Ecto neural progenitor cell (in vitro differentiated cells): ENCODE data around the gene MAP4.
"Not testable (repeated sequence)": the region's sequence is repeated elsewhere in the genome, so short reads cannot be mapped to it uniquely, and the experiment has no call there.

Experiments
- DNase-seq: peaks from one replicate; pipeline ENCODE4 v3.0.0-alpha.2; 2018; ENCODE audit warnings: low spot score

The MAP4 gene

DNA sequence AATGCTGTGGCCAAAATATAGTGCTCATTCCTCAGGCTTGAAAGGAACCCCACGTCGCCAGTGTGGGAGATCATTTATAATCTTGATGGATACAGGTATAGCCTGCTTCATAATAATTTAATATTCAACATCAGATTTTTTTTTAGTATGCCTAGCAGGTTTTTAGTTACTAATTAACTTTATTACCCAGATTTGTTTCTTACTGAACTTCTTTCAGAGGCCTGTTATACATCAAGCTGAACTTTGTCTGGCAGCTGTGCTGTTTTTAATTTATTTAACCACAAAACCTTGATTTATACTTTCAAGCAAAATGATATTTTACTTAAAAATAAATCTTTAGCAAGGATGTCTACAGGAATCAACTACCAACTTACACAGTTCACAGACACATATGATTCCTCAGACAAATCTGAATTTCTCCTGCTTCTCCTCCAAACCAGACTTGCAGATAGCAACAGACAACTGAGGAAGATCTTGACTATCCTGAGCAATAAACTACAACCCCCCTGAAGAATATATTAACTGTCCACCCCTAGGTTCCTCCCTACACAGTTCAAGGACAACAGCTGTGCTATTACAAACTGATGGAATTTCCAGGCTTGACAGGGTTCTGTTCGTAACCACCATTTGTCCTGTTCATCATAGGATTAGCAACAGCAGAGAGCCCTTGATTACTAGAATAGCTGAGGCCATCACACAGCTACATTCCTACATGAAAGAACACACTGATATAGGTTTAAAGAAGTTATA lies 610 bp downstream of the MAP4 start:
- no peak for DNase-seq

- no peak for DNase-seq
Observed at GRCh38 chr3:48014358-48014757, 1.9 kb downstream of the MAP4 start.

GRCh38 chr3:48013288-48013980 lies 2.8 kb downstream of the MAP4 start:
- no peak for DNase-seq

DNA sequence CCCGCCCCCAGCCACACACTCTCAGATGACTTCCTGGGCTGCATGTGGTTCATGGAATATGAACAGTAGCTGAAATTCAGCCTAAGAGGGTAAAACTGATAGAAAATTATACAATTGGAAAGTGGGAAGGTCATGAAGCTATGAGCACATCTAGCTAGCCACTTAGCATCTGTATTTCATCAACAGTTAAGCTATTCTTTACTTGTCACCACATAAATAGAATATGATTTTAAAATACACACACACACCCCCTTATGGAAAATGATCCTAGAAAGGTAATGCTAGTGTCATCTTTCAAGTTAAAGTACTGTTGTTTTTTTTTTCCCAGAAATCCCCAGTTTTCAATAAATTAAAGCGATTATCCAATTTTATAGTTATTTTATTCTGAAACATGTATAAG lies 3.6 kb downstream of the MAP4 start:
- DNase-seq = no peak

DNA sequence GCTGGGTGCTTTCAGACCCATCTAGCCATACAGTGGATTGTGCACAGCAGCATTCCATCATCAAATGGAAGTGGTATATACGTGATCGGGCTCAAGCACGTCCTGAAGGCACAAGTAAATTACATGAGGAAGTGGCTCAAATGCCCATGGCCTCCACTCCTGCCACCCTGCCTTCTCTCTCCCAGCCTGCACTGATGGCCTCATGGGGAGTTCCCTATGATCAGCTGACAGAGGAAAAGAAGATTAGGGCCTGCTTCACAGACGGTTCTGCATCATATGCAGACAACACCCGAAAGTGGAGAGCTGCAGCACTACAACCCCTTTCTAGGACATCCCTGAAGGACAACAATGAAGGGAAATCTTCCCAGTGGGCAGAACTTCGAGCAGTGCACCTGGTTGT lies 8.2 kb downstream of the MAP4 start:
- not testable (repeated sequence) for DNase-seq

DNA sequence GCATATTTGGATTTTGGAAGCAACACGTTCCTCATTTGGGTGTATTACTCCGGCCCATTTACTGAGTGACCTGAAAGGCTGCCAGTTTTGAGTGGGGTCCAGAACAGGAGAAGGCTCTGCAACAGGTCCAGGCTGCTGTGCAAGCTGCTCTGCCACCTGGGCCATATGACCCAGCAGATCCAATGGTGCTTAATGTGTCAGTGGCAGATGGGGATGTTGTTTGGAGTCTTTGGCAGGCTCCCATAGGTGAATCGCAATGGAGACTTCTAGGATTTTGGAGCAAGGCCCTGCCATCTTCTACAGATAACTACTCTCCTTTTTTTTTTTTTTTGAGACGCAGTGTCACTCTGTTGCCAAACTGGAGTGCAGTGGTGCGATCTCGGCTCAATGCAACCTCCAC lies 8.9 kb downstream of the MAP4 start:
- DNase-seq = not testable (repeated sequence)

- not testable (repeated sequence) for DNase-seq
Observed at GRCh38 chr3:48006794-48007193, 9.4 kb downstream of the MAP4 start.

DNA sequence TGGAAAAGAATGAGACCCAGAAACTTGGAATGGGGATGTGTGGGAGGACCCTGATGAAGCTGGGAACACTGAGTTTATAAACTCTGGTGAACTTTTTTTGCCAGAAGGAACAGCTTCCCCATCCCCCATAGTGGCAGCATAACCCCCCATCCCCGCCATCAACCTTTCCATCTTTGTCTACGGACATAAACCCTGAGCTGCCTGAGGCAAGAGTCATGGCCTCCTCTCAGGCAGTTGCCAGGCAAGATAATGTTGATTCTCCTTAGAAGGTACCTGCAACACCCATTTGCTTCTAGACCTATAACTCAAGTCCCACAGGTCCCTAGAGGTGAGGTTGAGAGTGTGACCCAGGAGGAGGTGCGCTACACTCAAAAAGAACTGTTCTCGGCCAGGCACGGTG lies 11.5 kb downstream of the MAP4 start:
- no peak for DNase-seq

DNA sequence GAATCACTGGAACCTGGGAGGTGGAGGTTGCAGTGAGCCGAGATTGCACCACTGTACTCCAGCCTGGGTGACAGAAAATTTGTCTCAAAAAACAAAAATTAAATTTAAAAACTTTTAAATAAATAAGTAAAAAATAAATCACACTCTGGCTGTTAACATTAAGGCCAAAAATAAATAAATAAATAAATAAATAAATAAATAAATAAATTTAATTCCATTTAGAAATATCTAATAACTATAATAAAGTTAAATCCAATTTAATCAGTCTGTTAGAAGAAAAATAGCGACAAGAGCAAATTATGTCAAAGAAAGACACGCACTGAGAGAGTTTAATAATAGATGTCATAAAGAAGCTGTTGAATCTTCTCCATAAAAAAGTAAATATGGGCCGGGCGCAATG lies 13.4 kb downstream of the MAP4 start:
- DNase-seq = no peak

GRCh38 chr3:48001991-48002390 lies 14.2 kb downstream of the MAP4 start:
- DNase-seq = no peak

- DNase-seq = no peak
Observed at GRCh38 chr3:48000212-48000611, 16.0 kb downstream of the MAP4 start.

DNA sequence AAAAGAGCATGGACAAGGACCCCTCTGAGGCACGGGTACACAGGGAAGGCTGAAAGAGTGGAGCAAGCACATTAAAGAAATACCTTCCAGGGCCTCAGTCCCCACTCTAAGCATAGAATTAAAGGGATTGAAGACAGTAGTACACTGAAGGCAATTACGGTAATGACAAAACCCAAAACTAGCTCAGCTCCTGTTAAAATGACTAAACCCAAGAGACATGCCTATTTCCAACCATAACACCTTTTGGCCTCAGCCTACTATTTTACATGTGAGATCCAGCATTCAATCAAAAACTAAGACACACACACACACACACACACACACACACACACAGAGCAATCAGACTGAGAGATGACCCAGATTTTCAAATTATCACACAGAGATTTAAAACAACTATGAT lies 19.8 kb downstream of the MAP4 start:
- DNase-seq = no peak

DNA sequence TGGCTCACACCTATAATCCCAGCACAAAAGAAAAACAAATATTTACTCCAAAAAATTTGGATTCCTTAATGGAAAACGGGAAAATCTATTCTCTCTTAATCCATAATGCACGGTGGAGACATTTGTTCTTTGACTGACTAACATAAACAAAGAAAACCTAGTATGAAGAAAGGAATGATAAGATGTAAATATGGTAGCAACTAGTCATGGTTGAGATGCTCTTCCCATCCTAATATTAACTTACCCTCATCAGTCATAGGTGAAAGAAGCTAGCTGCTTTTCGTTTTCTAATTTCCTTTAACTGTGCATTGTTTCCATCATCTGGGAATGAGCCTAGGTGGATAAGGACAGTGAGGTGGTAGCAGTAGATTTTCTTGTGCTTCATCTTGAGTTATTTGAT lies 22.0 kb downstream of the MAP4 start:
- no peak for DNase-seq

GRCh38 chr3:47991341-47991740 lies 24.9 kb downstream of the MAP4 start:
- no peak for DNase-seq

- peak; percentile 71 for DNase-seq
Observed at GRCh38 chr3:47989981-47990440, 26.2 kb downstream of the MAP4 start.

DNA sequence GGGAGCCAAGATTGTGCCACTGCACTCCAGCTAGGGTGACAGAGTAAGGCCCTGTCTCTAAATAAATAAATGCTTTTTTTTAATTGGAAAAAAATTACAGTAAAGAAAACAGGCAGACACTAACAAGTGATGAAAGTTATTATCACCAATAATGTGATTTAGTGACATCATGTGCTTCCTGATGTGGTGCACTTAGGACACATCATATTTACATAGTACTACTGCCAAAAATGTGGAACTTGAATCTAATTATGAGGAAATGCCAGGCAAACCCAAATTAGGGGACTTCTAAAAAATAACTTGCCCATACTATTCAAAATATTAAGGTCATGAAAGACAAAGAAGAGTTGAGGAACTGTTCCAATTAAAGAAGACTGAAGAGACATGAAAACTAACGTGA lies 30.8 kb downstream of the MAP4 start:
- DNase-seq = no peak

- no peak for DNase-seq
Observed at GRCh38 chr3:47984075-47984728, 32.0 kb downstream of the MAP4 start.

DNA sequence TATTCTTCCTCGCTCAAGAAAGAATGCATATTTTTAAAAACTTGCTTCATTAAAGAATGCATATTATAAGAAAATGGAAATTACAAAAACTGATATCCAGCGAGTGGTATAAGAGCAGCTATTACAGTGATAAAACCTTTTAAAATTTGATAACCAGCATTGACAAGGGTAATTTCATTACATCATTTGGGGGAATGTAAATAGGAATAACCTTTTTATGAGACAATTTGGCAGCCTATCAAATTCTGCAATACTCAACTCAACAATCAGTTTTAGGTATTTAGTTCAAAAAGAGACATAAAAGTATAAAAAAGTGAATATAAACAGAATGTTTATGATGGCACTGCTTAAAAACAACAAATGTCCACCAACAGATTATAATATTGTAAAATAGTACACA lies 35.4 kb downstream of the MAP4 start:
- DNase-seq = no peak

DNA sequence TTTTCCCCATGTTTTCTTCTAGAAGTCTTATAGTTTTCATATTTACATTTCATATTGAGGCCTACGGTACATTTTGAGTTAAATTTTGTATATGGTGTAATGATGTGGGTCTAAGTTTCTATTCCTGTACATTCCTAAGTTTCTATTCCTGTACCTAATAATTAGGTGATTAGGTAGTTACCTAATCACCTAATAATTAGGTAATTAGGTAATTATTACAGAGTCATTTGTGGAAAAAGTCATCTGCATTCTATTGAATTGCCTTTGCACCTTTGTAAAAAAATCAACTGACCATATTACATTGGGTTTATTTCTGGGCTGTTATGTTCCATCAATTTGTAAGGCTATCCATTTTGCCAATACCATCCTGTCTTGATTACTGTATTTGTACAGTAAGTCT lies 37.1 kb downstream of the MAP4 start:
- no peak for DNase-seq

GRCh38 chr3:47978386-47978785 lies 37.8 kb downstream of the MAP4 start:
- DNase-seq = no peak

DNA sequence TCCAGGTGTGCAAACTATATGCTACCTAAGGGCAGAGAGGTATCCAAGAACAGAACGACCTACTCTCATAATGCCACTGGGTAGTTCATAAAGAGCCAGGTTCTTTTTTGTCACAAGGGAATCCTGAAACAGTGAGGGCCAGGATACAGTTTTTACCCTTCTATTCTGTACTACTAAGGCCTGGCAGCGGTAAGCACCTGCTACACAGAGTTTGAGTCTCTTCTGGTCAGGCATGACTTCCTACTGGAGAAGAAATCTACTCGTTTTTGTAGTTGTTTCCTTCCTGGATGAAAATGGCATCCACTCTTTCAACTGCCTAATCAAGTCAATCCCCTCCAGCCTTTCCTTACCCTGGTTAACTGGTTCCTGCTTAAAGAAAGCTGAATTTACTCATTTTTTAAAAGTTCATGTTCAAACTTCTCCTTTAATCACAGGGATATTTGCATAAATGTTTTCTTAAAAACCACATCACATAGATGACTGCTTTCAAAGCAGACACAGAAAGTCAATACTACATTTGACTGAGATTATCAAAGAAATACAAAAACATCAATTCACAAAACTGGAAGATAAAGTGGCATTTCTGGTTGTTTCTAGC lies 40.0 kb downstream of the MAP4 start:
- no peak for DNase-seq

GRCh38 chr3:47974974-47975470 lies 41.2 kb downstream of the MAP4 start:
- DNase-seq = no peak

DNA sequence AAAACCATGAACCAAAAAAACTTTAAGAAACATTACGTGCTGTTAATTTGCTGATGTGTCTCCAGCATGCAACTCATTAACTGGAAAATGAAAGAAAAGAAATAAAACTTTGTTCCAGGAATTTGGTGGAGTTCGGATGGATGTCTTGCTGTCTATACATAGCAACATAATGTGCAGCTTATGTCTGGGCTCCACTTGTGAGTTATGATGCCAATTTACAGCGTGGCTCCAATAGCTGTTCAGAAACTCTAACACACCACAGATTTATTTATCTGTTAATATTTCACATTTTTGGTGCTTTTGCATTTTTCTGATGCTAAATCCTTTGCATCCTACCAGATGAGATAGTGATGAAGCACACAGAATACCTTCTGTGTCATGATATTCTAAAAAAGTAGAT lies 45.1 kb downstream of the MAP4 start:
- no peak for DNase-seq
